GM12873 (cell line): Measurements from ENCODE around the gene PRSS12.

ENCODE experiments used
- TF ChIP-seq, protein P1 (sequence below): IDR thresholded peaks from 2 replicates; pipeline ENCODE4 v1.5.1; 2012; ENCODE audit warnings: low read depth, mild to moderate bottlenecking, moderate library complexity, low read length, control low read depth; ENCODE audit not compliant: insufficient read depth; ENCODE audit errors: missing control alignments

Gene PRSS12

DNA sequence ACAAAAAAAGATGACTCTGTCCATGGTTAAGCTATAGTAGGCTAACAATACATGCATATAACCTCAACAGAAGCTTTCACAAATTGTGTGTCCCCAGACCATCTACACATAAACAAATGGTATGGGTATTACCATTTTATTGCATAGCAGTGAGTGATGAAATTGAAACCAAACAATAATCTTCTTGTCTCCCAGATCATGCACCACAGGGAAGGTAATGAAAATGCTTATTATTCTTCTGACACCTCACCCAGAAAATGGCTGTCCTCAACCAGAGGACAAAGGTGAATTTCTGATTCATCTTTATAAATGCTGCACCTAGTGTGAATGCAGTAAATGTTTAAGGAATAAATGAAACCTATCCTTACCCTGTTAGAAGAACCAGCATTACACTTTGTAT is 8.0 kb downstream of the PRSS12 start:
- TF ChIP-seq, protein P1, sequence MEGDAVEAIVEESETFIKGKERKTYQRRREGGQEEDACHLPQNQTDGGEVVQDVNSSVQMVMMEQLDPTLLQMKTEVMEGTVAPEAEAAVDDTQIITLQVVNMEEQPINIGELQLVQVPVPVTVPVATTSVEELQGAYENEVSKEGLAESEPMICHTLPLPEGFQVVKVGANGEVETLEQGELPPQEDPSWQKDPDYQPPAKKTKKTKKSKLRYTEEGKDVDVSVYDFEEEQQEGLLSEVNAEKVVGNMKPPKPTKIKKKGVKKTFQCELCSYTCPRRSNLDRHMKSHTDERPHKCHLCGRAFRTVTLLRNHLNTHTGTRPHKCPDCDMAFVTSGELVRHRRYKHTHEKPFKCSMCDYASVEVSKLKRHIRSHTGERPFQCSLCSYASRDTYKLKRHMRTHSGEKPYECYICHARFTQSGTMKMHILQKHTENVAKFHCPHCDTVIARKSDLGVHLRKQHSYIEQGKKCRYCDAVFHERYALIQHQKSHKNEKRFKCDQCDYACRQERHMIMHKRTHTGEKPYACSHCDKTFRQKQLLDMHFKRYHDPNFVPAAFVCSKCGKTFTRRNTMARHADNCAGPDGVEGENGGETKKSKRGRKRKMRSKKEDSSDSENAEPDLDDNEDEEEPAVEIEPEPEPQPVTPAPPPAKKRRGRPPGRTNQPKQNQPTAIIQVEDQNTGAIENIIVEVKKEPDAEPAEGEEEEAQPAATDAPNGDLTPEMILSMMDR = no peak

DNA sequence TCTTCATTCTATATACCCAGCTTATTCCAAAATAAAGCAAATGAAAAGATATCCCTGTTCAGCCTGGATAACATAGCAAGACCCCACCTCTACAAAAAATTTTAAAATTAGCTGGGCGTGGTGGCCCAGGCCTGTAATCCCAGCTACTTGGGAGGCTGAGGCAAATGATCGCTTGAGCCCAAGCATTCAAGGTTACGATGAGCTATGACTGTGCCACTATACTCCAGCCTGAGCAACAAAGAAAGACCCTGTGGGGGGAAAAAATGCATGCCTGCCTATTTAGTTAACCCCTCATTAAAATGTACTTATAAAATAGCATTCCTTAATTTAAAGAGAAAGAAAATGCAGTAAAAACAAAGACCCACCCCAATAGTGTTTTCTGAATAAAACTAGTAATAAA is 9.3 kb downstream of the PRSS12 start:
- TF ChIP-seq, protein P1 = no peak

GRCh38 chr4:118340109-118340508 is 12.7 kb downstream of the PRSS12 start:
- TF ChIP-seq, protein P1 = no peak

- TF ChIP-seq, protein P1 = no peak
Measured at GRCh38 chr4:118338981-118339765, 13.6 kb downstream of the PRSS12 start.

- TF ChIP-seq, protein P1 = no peak
Measured at GRCh38 chr4:118338518-118338917, 14.3 kb downstream of the PRSS12 start.

DNA sequence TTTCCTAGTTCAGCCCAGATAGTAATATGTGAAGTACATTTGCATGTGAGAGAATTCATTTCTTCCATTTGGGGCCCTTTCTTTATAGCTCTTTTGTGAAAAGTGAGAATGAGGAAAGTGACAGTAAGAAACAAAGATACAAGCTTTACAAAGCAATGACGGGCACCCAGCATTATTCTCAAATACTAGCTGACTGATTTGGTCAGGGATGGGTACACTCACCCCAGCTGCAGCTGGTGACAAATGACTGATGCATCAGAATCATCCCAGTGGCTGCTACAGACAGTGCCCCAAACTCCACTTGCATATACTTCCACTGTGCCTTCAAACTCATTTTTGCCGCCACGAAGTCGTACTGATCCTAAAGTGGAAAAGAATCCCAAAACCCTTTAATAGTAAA is 14.8 kb downstream of the PRSS12 start:
- TF ChIP-seq, protein P1 = no peak

- TF ChIP-seq, protein P1 = no peak
Measured at GRCh38 chr4:118335774-118336173, 17.0 kb downstream of the PRSS12 start.
